Activated T-cell treated with anti-CD3 and anti-CD28 coated beads, Interleukin-2, amount 50 U/mL, for 48 hours (primary cell): ENCODE measurements around the gene SPATA31A3.
"Not testable (repeated sequence)": the region's sequence is repeated elsewhere in the genome, so short reads cannot be mapped to it uniquely, and the experiment has no call there.

Experiments
- DNase-seq, 2 experiments: peaks; one replicate each; pipeline ENCODE4 v3.0.0-alpha.2; 2020

SPATA31A3 gene

GRCh38 chr9:66992450-66992849 is at the start of gene SPATA31A3:
Gene SPATA31A3 (minus strand): TSS chr9:66992550. CDS start chr9:66992521, 29 bp downstream.
- DNase-seq = not testable (repeated sequence)

DNA sequence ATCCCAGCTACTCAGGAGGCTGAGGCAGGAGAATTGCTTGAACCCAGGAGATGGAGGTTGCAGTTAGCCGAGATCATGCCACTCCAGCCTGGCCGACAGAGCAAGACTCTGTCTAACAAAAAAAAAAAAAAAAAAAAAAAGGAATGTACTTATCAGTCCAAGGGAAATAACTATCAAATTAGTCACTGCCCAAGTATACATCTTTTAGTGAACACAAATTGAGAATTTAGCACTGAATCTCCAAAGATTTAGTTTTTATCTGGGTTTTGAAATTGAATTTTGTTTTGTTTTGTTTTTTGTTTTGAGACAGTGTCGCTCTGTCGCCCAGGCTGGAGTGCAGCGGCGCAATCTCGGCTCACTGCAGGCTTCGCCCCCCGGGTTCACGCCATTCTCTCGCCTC is 39.8 kb downstream of the SPATA31A3 start:
- DNase-seq = not testable (repeated sequence)

DNA sequence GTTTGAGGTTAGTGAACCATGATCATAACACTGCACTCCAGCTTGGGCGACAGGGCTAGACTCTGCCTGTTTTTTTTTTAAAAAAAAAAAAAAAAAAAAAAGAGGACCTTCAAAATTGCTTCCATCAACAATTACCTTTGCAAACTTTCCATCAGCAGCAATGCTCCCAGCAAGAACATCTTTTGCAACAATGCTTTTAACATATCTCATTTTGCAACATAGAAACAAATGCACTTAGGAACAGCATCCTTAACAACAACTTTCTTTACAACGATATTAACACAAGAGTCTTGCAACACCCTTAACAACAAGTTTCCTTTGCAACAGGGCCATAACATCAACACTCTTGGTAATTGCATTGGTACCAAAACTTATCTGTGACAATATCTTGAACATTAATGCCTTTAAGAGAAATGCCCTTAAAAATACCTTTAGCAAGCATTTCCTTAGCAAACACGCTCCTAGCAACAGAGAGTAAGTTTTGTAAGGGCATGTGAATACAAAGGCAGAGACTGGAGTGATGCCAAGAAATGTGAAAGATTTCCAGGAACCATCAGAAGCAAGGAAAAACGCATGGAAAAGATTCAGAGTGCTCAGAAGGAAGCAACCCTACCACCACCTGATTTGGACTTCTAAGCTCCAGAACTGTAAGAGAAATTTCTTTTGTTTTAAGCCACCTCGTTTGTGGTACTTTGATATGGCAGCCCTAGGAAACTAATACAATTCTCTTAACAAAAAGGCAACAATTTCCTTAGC is 49.8 kb downstream of the SPATA31A3 start:
- DNase-seq = not testable (repeated sequence)

DNA sequence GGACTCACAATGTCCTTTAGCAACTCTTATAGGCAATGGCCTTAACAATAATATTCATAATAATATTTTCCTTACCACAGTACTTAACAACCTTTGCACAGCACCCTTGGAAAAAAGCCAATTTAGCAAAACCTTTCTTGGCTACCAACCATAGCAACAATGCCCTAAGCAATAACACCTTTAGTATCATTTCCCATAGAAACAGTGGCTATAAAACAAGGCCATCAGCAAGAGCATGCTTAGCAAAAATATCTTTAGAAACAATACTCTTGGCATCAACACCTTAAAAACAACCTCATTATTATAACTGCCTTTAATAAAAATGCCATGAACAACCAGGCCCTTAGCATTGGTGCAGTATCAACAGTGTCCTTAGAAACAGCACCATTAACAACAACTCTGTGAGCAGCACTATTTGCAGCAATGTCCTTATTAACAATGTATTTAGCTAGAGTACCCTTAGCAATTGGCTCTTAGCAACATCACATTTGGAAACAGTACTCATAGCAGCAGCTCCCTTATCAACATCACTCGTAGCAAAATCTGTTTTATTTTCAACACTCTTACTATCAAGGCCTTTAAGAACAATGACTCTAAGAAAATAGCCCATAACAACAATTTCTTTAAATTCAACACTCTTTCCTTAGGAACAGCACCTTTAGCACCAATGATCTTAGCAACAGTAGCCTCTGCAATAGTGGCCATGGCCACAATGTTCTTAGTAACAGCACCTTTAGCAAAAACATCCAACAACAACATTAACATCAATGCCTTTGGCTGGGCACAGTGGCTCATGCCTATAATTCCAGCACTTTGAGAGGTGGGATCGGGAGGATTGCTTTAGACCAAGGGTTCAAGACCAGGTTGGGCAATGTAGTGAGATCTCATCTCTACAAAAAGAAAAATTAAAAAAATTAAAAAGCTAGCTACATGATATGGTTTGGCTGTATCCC is 52.2 kb downstream of the SPATA31A3 start:
- DNase-seq = not testable (repeated sequence)

- DNase-seq = not testable (repeated sequence)
These were observed 54.0 kb downstream of the SPATA31A3 start for GRCh38 chr9:66938322-66938721.

DNA sequence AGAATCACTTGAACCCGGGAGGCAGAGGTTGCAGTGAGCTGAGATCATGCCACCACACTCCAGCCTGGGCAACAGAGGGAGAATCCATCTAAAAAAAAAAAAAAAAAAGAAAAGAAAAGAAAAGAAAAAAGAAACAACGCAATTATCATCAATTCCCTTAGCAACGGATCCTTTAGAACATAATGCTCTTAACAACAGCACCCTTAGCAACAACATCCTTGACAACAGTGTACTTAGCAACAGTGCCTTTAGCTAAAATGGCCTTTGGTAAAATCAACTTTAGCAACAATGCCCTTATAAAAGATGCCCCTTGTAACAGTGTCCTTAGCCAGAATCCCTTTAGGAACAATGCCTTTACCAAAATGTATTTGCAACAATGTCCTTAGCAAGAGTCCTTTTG is 54.7 kb downstream of the SPATA31A3 start:
- not testable (repeated sequence) for DNase-seq
